Uterus (tissue), 2 donors: ENCODE data around the gene DENND1A.

Experiments used
- POLR2A ChIP-seq, 2 donors: fragments of 450-650 bp; IDR thresholded peaks; one replicate each; pipeline ENCODE4 v1.6.1; 2016; ENCODE audit warnings: antibody characterized with exemption in 2 of 2, mild to moderate bottlenecking in 1 of 2, moderate library complexity in 1 of 2
- TF ChIP-seq, protein P1 (sequence below), 4 experiments: fragments of 200-600 bp in 2 of 4; fragments of 450-650 bp in 2 of 4; sonication (generic) in 2 of 4; IDR thresholded peaks; one replicate each; pipeline ENCODE4 v1.5.1; 2016 to 2019; ENCODE audit warnings: antibody characterized with exemption in 4 of 4, mild to moderate bottlenecking in 2 of 4, moderate library complexity in 1 of 4

DNA sequence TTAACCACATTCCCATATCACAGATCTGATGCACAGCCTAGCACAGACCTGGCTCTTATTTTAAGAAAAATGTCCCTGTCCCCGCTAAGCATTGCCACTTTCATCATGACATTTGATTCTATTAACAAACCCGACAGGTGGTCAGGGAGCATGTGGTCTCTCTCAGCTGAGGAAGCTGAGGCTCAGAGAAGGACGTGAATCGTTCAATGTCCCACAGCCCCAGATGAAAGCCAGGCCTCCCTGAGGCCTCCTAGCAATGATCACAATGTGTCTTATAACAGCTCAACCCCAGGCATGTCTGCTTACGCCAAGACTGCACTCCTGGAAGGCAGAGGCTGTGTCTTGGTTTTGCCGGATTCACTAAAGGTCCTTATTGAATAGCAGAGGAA is 584.4 kb downstream of the DENND1A start:
- TF ChIP-seq, protein P1, sequence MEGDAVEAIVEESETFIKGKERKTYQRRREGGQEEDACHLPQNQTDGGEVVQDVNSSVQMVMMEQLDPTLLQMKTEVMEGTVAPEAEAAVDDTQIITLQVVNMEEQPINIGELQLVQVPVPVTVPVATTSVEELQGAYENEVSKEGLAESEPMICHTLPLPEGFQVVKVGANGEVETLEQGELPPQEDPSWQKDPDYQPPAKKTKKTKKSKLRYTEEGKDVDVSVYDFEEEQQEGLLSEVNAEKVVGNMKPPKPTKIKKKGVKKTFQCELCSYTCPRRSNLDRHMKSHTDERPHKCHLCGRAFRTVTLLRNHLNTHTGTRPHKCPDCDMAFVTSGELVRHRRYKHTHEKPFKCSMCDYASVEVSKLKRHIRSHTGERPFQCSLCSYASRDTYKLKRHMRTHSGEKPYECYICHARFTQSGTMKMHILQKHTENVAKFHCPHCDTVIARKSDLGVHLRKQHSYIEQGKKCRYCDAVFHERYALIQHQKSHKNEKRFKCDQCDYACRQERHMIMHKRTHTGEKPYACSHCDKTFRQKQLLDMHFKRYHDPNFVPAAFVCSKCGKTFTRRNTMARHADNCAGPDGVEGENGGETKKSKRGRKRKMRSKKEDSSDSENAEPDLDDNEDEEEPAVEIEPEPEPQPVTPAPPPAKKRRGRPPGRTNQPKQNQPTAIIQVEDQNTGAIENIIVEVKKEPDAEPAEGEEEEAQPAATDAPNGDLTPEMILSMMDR (IDR thresholded peaks at IDR 0.05), result no peak
- no peak for TF ChIP-seq POLR2A (IDR thresholded peaks at IDR 0.05)
